Dermis lymphatic vessel endothelial cell (primary cell): ENCODE data around the gene PHYH. TPM values are rescaled to one million over a fixed set of nuclear protein-coding genes. Genes with fewer than 3 reads are reported as not detected.

Experiments
- total RNA-seq: library from RNA; depleted of rRNA; stranded (reverse); fragments of >200 nt; gene quantifications from 2 replicates; pipeline ENCODE4 v1.2.1, GENCODE V29; 2014

PHYH gene
- total RNA-seq: 10.3 and 12.1 TPM in 2 replicates

GRCh38 chr10:13299437-13300287, at the start of gene PHYH:
Gene PHYH (minus strand): TSS chr10:13300064. CDS start chr10:13300042, 22 bp downstream.

DNA sequence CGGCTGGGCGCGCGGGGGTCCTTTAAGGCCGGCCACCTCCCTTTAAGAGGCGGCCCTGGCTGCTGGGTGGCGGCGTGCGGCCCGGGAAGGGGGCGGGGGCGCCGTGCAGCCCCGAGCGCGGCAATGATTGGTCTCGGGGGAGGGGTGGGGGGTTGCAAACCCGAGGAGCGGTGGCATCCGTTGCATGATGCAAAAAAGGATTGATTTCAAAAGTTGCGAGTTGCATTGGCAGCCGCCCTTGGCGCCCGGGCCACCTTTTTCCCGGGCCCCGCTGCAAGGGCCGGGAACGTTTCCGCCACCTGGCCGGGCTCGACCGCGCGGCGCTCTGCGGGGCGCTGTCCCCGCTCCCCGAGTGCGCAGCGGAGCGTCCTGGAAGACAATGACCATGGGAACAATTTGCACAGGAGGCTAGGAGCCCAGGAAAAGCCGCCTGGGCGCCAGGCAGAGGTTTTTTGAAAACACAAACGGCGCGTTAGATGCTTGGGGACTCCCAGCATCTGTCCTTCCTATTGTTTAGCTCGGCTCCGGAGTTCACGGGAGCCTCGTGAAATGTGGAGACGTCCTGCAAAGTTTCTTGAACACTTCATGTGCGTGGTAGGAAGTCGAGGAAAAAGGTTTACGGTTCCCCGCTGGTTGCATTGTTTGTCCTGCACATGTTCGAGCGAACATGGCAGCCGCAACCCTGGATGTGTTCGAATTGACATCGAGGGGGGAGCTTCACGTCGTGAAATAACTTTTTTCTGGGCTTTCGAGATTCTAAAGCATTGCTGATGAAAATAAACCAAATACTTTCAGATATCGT, 48.6 kb upstream of the PHYH start, which contains the start of gene SEPHS1:
Gene SEPHS1, minus strand, starts transcription at position 78 of the 802 bp plus-strand sequence. CDS start 3,343 bp downstream, outside the sequence.

DNA sequence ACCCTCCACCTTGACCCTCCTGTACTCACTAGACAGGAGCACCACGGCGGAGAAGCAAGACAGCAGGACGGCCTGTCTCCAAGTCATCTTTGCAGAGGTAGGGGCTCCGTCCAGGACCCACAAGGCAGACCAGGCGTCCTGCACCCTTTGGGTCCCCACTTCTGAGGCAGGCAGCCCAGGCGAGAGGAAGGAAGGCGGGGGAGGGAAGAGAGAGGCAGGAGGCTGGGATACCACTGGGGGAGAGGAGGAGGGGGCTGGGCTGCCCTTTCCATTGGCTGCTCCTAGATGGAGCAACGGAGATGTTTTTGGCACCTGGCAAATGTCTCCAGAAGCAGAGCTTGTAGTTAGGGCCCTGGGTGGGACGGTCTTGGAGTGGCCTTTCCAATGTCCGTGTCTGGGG, 65.7 kb downstream of the PHYH start, which contains the start of gene UCMA:
Gene UCMA, minus strand, starts transcription at position 203 of the 400 bp plus-strand sequence. Its CDS starts 116 bp downstream, at position 87.

Other genes starting within 250 kb of the PHYH start
- gene OPTN, start 199.9 kb downstream of the PHYH start, total RNA-seq: 66.3 and 90.8 TPM in 2 replicates
- 2.0 TPM in 2 replicates for gene MCM10, start 138.5 kb downstream of the PHYH start, total RNA-seq
- gene UCMA, start 65.7 kb downstream of the PHYH start, total RNA-seq: not detected in 2 replicates
- 41.9 and 44.9 TPM in 2 replicates for gene SEPHS1, start 48.2 kb upstream of the PHYH start, total RNA-seq
- gene BEND7, start 228.9 kb upstream of the PHYH start, total RNA-seq: 6.7 and 9.3 TPM in 2 replicates